Endodermal cell (in vitro differentiated cells): Measurements from ENCODE around the gene CXCL16. TPM values are rescaled to one million over a fixed set of nuclear protein-coding genes. Genes with fewer than 3 reads are reported as not detected.

Experiments
- DNase-seq: peaks from one replicate; pipeline ENCODE4 v3.0.0-alpha.2; 2017
- H3K27ac ChIP-seq: 2 replicates; pipeline ENCODE4 v1.5.1; 2013; ENCODE audit warnings: mild to moderate bottlenecking, low read depth, low read length, moderate library complexity
- H3K27me3 ChIP-seq: 2 replicates; pipeline ENCODE4 v1.6.1; 2013; ENCODE audit warnings: mild to moderate bottlenecking, low read length, moderate library complexity; ENCODE audit not compliant: insufficient read depth, control insufficient read depth, poor library complexity, severe bottlenecking
- H3K36me3 ChIP-seq: 2 replicates; pipeline ENCODE4 v1.7.0; 2013; ENCODE audit warnings: mild to moderate bottlenecking, low read length, moderate library complexity; ENCODE audit not compliant: control insufficient read depth, insufficient read depth
- H3K4me1 ChIP-seq: one replicate; pipeline ENCODE4 v1.7.0; 2013; ENCODE audit warnings: low read length; ENCODE audit not compliant: control insufficient read depth, insufficient read depth
- H3K4me3 ChIP-seq: 2 replicates; pipeline ENCODE4 v1.5.1; 2013; ENCODE audit warnings: mild to moderate bottlenecking, low read length, moderate library complexity
- H3K9ac ChIP-seq: 2 replicates; pipeline ENCODE4 v1.6.1; 2013; ENCODE audit warnings: mild to moderate bottlenecking, low read length, moderate library complexity; ENCODE audit not compliant: poor library complexity, severe bottlenecking; ENCODE audit errors: extremely low read depth
- H3K9me3 ChIP-seq: 2 replicates; pipeline ENCODE4 v1.6.1; 2013; ENCODE audit warnings: mild to moderate bottlenecking, low read length, moderate library complexity; ENCODE audit not compliant: control insufficient read depth
- H3K27ac Mint-ChIP-seq: 2 replicates; pipeline ENCODE4 v1.8.0; 2020; ENCODE audit warnings: mixed read lengths
- H3K27me3 Mint-ChIP-seq: 2 replicates; pipeline ENCODE4 v1.8.0; 2021; ENCODE audit warnings: mild to moderate bottlenecking, mixed read lengths; ENCODE audit not compliant: insufficient read depth
- H3K36me3 Mint-ChIP-seq: 2 replicates; pipeline ENCODE4 v1.8.0; 2020; ENCODE audit warnings: low read depth, mixed read lengths
- H3K4me1 Mint-ChIP-seq: 2 replicates; pipeline ENCODE4 v1.8.0; 2020; ENCODE audit warnings: mixed read lengths
- H3K4me3 Mint-ChIP-seq: 2 replicates; pipeline ENCODE4 v1.8.0; 2020; ENCODE audit warnings: mild to moderate bottlenecking, moderate library complexity, mixed read lengths
- H3K9me3 Mint-ChIP-seq: 2 replicates; pipeline ENCODE4 v1.8.0; 2020; ENCODE audit warnings: mild to moderate bottlenecking, mixed read lengths
- CTCF ChIP-seq: fragments of 200-600 bp; sonication (generic); conservative IDR thresholded peaks from 2 replicates; pipeline ENCODE4 v1.5.0; 2021; ENCODE audit warnings: antibody characterized with exemption, mild to moderate bottlenecking
- WGBS, 2 experiments: methylation state at CpG; one replicate each; pipeline versions ENCODE4 v1.1.5 to v1.1.7; 2013; ENCODE audit warnings: missing lambda C conversion rate in 2 of 2, mixed read lengths in 1 of 2; ENCODE audit not compliant: insufficient coverage in 1 of 2, insufficient read length in 1 of 2; 5-methylcytosine and 5-hydroxymethylcytosine counted together
- total RNA-seq, 2 donors: library from RNA; stranded (reverse); fragmentation: NEBNext Ultra II Directional in 1 of 2; extraction: Animal tissue kit (Norgen Biotek cat#: 25700) in 1 of 2; gene quantifications; 2 replicates in 1 of 2; 3 replicates in 1 of 2; pipeline ENCODE4 v1.2.1, GENCODE V29; 2021

The CXCL16 gene
- total RNA-seq, 2 donors from 2014 or later = 0.60 to 0.73 TPM

GRCh38 chr17:4777969-4778760 lies 38.4 kb upstream of the CXCL16 start:
- H3K9me3 Mint-ChIP-seq = no peaks in the 10 kb centered on the region
- no peaks in the 10 kb centered on the region for H3K4me1 ChIP-seq
- 86 to 87% methylated on average over 8 to 9 of the region's 9 CpGs for WGBS, 2 experiments
- H3K9me3 ChIP-seq = no peaks in the 10 kb centered on the region
- H3K27ac ChIP-seq = no peak overlapping the region
- no peaks in the 10 kb centered on the region for H3K36me3 Mint-ChIP-seq
- no peaks in the 10 kb centered on the region for H3K4me1 Mint-ChIP-seq
- H3K4me3 Mint-ChIP-seq = no peak overlapping the region
- no peak overlapping the region for H3K9ac ChIP-seq
- no peaks in the 10 kb centered on the region for H3K36me3 ChIP-seq
- H3K27ac Mint-ChIP-seq = no peak overlapping the region
- H3K27me3 Mint-ChIP-seq = peaks cover 47% of the 10 kb centered on the region
- no peak overlapping the region for H3K4me3 ChIP-seq
- TF ChIP-seq CTCF = no peak
- no peak for DNase-seq
- H3K27me3 ChIP-seq = peaks cover 25% of the 10 kb centered on the region

- WGBS, 2 experiments = 74 to 83% methylated on average over 3 to 10 of the region's 10 CpGs
- TF ChIP-seq CTCF = no peak
- Histone ChIP-seq H3K4me3 (no peak overlapping the region), H3K27ac (no peak overlapping the region), H3K36me3 (no peaks in the 10 kb centered on the region), H3K9ac (no peak overlapping the region), H3K27me3 (no peaks in the 10 kb centered on the region), H3K4me1 (no peaks in the 10 kb centered on the region), H3K9me3 (no peaks in the 10 kb centered on the region)
- peaks cover 23% of the 10 kb centered on the region for H3K27me3 Mint-ChIP-seq
- H3K9me3 Mint-ChIP-seq = no peaks in the 10 kb centered on the region
- no peak for DNase-seq
- no peaks in the 10 kb centered on the region for H3K4me1 Mint-ChIP-seq
- no peak overlapping the region for H3K4me3 Mint-ChIP-seq
- H3K36me3 Mint-ChIP-seq = no peaks in the 10 kb centered on the region
- H3K27ac Mint-ChIP-seq = no peak overlapping the region
These were observed 32.5 kb upstream of the CXCL16 start for GRCh38 chr17:4772235-4772613.

- H3K27me3 ChIP-seq = no peaks in the 10 kb centered on the region
- no peaks in the 10 kb centered on the region for H3K36me3 Mint-ChIP-seq
- 84 to 91% methylated on average over 8 to 13 of the region's 13 CpGs for WGBS, 2 experiments
- no peaks in the 10 kb centered on the region for H3K9me3 ChIP-seq
- no peaks in the 10 kb centered on the region for H3K4me1 Mint-ChIP-seq
- H3K27ac Mint-ChIP-seq = no peak within 1 kb of the TSS
- H3K4me1 ChIP-seq = no peaks in the 10 kb centered on the region
- peaks cover 20% of the 10 kb centered on the region for H3K27me3 Mint-ChIP-seq
- no peaks in the 10 kb centered on the region for H3K36me3 ChIP-seq
- H3K27ac ChIP-seq = no peak within 1 kb of the TSS
- TF ChIP-seq CTCF = no peak
- DNase-seq = no peak
- no peak within 1 kb of the TSS for H3K4me3 Mint-ChIP-seq
- H3K9me3 Mint-ChIP-seq = no peaks in the 10 kb centered on the region
- H3K9ac ChIP-seq = no peak within 1 kb of the TSS
- no peak within 1 kb of the TSS for H3K4me3 ChIP-seq
These were observed 31.9 kb upstream of the CXCL16 start, which contains the start of gene TM4SF5 for GRCh38 chr17:4771519-4772234. Gene TM4SF5 (plus strand): TSS chr17:4771886. CDS start chr17:4771923, 37 bp downstream.
